ENCODE results near the gene MIPOL1. TPM values are rescaled to one million over a fixed set of nuclear protein-coding genes. Genes with fewer than 3 reads are reported as not detected.
"Not testable (repeated sequence)": the region's sequence is repeated elsewhere in the genome, so short reads cannot be mapped to it uniquely, and the experiment has no call there.

The MIPOL1 gene
- total and polyA plus RNA-seq, 9 donors = 5.0 to 29.5 (median 20.5) TPM

DNA sequence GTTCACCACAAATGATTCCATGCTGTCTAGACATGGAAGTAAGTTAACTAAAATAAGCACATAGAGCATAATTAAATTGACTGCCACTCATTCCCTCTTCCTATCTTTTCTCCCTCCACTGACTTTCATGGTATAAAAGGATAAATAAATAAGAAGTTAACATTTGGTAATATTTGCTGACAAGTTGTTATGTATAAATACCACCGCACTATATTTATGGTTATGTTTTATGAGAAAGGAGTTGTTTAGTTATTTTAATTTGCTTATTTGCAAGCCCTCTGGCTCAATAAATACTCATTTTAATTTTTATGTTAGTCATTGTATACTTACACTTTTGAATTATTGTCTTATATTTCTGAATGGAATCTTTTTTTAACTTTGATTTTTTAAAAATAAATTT, 113.5 kb downstream of the MIPOL1 start:
- DNase-seq = no peak
- no peaks in the 10 kb centered on the region for H3K4me1 ChIP-seq (ENCODE audit: insufficient read depth)
- no peak overlapping the region for H3K27ac ChIP-seq
- intact Hi-C loops (cut with DNase I) = no loop called here
- no peaks in the 10 kb centered on the region for H3K9me3 ChIP-seq
- TF ChIP-seq POLR2A (IDR thresholded peaks at IDR 0.05) (no peak), EP300 (IDR thresholded peaks at IDR 0.05) (no peak)
- TF ChIP-seq, protein P1, sequence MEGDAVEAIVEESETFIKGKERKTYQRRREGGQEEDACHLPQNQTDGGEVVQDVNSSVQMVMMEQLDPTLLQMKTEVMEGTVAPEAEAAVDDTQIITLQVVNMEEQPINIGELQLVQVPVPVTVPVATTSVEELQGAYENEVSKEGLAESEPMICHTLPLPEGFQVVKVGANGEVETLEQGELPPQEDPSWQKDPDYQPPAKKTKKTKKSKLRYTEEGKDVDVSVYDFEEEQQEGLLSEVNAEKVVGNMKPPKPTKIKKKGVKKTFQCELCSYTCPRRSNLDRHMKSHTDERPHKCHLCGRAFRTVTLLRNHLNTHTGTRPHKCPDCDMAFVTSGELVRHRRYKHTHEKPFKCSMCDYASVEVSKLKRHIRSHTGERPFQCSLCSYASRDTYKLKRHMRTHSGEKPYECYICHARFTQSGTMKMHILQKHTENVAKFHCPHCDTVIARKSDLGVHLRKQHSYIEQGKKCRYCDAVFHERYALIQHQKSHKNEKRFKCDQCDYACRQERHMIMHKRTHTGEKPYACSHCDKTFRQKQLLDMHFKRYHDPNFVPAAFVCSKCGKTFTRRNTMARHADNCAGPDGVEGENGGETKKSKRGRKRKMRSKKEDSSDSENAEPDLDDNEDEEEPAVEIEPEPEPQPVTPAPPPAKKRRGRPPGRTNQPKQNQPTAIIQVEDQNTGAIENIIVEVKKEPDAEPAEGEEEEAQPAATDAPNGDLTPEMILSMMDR (IDR thresholded peaks at IDR 0.05) = no peak
- no peak overlapping the region for H3K4me3 ChIP-seq
- no peaks in the 10 kb centered on the region for H3K27me3 ChIP-seq
- H3K36me3 ChIP-seq = no peaks in the 10 kb centered on the region
- WGBS, 3 donors = 90 to 93% (median 93%) methylated on average over 1 of the region's 1 CpG

DNA sequence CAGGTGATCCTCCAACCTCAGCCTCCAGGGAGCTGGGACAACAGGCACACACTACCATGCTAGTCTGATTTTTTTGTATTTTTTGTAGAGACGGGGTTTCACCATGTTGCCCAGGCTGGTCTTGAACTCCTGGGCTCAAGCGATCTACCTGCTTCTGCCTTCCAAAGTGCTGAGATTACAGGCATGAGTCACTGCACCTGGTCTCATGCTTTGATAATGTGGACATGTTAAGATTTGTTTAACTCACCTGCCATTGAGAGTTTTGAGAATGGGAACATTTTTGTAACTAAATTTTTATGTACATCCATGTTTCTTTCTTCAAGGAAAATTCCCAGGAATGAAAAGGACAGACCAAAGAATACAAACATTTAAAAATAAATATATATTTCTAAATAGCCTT, 121.2 kb downstream of the MIPOL1 start:
- Histone ChIP-seq H3K4me3 (no peak overlapping the region), H3K27me3 (no peaks in the 10 kb centered on the region), H3K4me1 (ENCODE audit: insufficient read depth) (no peaks in the 10 kb centered on the region), H3K36me3 (no peaks in the 10 kb centered on the region), H3K9me3 (no peaks in the 10 kb centered on the region), H3K27ac (no peak overlapping the region)
- 93 to 98% (median 98%) methylated on average over 2 of the region's 2 CpGs for WGBS, 3 donors
- intact Hi-C loops (cut with DNase I) = no loop called here
- no peak for TF ChIP-seq EP300 (IDR thresholded peaks at IDR 0.05)
- TF ChIP-seq, protein P1 (IDR thresholded peaks at IDR 0.05) = no peak
- TF ChIP-seq POLR2A (IDR thresholded peaks at IDR 0.05) = no peak
- DNase-seq = no peak

DNA sequence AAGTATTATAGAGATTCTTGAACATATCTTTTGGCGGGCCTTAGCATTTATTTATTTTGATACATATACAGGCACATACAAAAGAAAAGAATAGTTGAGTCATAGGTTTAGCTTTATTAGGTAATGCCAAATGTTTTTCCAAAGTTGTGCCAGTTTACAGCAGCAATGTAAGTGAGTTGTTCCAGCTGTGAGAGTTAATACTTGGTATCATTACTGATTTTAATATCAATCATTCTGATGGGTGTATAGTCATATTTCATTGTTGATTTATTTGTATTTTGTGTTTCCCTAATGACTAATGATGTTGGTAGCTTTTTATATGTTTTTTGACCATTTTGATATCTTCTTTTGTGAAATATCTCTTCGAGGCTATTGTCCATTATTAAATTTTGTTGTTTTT, 122.4 kb downstream of the MIPOL1 start:
- Histone ChIP-seq H3K4me3 (no peak overlapping the region), H3K36me3 (no peaks in the 10 kb centered on the region), H3K9me3 (no peaks in the 10 kb centered on the region), H3K27ac (no peak overlapping the region), H3K4me1 (ENCODE audit: insufficient read depth) (no peaks in the 10 kb centered on the region), H3K27me3 (no peaks in the 10 kb centered on the region)
- TF ChIP-seq, protein P1 (IDR thresholded peaks at IDR 0.05) = no peak
- TF ChIP-seq POLR2A (IDR thresholded peaks at IDR 0.05) (no peak), EP300 (IDR thresholded peaks at IDR 0.05) (no peak)
- WGBS, 3 donors = 93 to 96% (median 96%) methylated on average over 2 of the region's 2 CpGs
- intact Hi-C loops (cut with DNase I) = no loop called here
- no peak for DNase-seq

DNA sequence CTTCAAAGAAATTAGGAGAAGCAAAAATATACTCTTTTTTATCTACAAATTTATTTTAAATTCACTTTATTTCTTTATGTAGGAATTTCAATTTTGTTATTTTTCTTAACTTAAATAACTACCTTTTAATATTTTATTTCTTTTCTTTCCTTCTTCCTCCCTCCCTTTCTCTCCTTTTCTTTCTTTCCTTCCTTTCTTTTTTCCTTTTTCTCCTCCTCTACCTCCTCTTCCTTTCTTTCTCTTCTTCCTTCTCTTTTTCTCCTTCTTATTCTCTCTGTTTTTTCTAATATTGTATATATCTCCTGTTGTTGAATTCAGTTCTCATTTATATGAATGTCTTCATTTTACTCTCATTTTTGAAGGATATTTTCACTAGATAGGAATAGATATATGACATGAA, 127.6 kb downstream of the MIPOL1 start:
- H3K9me3 ChIP-seq = no peaks in the 10 kb centered on the region
- no peak overlapping the region for H3K4me3 ChIP-seq
- no peaks in the 10 kb centered on the region for H3K27me3 ChIP-seq
- no peaks in the 10 kb centered on the region for H3K4me1 ChIP-seq (ENCODE audit: insufficient read depth)
- intact Hi-C loops (cut with DNase I) = no loop called here
- no peak for DNase-seq
- H3K27ac ChIP-seq = no peak overlapping the region
- H3K36me3 ChIP-seq = no peaks in the 10 kb centered on the region
- no peak for TF ChIP-seq POLR2A (IDR thresholded peaks at IDR 0.05)
- no peak for TF ChIP-seq EP300 (IDR thresholded peaks at IDR 0.05)
- TF ChIP-seq, protein P1 (IDR thresholded peaks at IDR 0.05) = no peak

DNA sequence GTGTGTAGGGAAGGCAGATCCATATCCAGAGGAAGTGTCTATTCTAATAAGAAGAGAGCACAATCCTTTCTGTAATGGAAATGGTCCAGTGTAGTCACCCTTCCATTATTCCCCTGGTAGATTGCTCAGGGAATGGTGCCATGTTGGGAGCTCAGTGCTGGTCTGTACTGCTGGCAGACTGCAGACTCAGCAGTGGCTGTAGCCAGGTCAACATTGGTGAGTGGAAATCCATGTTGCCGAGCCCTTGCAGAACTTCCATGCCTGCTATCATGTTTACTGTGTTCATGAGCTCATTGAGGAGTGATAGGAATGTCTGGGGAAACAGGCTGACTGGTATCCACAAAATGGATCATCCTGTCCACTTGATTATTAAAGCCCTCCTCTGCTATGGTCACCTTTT, 128.7 kb downstream of the MIPOL1 start:
- Histone ChIP-seq H3K27ac (no peak overlapping the region), H3K4me3 (no peak overlapping the region), H3K36me3 (no peaks in the 10 kb centered on the region), H3K27me3 (no peaks in the 10 kb centered on the region), H3K9me3 (no peaks in the 10 kb centered on the region), H3K4me1 (ENCODE audit: insufficient read depth) (no peaks in the 10 kb centered on the region)
- TF ChIP-seq EP300 (IDR thresholded peaks at IDR 0.05) (no peak), POLR2A (IDR thresholded peaks at IDR 0.05) (no peak)
- TF ChIP-seq, protein P1 (IDR thresholded peaks at IDR 0.05) = no peak
- 89 to 100% (median 91%) methylated on average over 1 of the region's 1 CpG for WGBS, 3 donors
- DNase-seq = no peak
- intact Hi-C loops (cut with DNase I) = no loop called here

DNA sequence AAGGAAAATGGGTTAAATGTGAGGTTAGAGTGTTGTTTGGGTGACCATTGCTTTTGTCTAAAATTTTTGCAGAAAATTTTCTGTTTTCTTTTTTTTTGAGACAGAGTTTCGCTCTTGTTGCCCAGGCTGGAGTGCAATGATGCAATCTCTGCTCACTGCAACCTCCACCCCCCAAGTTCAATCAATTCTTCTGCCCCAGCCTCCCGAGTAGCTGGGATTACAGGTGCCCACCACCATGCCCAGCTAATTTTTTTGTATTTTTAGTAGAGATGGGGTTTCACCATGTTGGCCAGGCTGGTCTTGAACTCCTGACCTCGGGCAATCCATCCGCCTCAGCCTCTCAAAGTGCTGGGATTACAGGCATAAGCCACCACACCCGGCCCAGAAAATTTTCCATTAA, 130.2 kb downstream of the MIPOL1 start:
- H3K4me3 ChIP-seq; intact Hi-C loops (cut with DNase I); H3K4me1 ChIP-seq (ENCODE audit: insufficient read depth); H3K9me3 ChIP-seq; H3K36me3 ChIP-seq; H3K27ac ChIP-seq; DNase-seq; H3K27me3 ChIP-seq: not testable (repeated sequence)
- 91 to 97% (median 96%) methylated on average over 5 of the region's 5 CpGs for WGBS, 3 donors

All from ovary (tissue), 9 donors.